GM13976 (cell line): ENCODE results near the gene PSAPL1.

Experiments used
- DNase-seq: peaks from one replicate; pipeline ENCODE4 v3.0.0; 2012; ENCODE audit warnings: low spot score
- in situ Hi-C: fragments of 300-500 bp; cut with MboI; formaldehyde crosslinking; loops from one replicate; pipeline ENCODE4 v1.12.0; 2022; ENCODE audit warnings: low sequenced_read_pairs, mixed read lengths, inconsistent platforms; ENCODE audit not compliant: unreplicated experiment
- TF ChIP-seq, protein P1 (sequence below): IDR thresholded peaks from 2 replicates; pipeline ENCODE4 v1.5.1; 2012; ENCODE audit warnings: borderline replicate concordance, mild to moderate bottlenecking; ENCODE audit not compliant: insufficient read depth; ENCODE audit errors: extremely low read depth, missing control alignments, control extremely low read depth

Gene PSAPL1

DNA sequence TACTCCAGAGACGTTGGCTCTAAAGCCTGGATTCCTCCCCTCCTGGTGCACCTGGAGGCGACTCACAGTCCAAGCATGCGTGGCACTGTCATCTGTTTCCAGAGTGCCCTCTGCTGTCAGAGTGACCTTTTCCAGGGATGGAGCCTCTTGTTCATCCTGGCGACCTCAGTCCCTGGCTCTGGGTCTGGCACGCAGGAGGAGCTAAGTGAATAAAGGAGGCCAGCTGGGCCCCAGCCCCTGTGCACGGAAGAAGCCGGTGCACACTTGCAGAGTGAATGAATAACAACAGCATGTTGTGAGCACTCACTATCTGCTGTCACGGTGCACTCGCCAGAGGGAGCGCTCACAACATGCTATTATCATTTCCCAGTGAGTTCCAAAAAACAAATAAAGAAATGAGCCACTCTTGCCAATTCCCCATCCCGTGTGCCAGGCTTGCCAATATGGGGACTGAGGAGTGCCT lies 27.8 kb upstream of the PSAPL1 start:
- TF ChIP-seq, protein P1, sequence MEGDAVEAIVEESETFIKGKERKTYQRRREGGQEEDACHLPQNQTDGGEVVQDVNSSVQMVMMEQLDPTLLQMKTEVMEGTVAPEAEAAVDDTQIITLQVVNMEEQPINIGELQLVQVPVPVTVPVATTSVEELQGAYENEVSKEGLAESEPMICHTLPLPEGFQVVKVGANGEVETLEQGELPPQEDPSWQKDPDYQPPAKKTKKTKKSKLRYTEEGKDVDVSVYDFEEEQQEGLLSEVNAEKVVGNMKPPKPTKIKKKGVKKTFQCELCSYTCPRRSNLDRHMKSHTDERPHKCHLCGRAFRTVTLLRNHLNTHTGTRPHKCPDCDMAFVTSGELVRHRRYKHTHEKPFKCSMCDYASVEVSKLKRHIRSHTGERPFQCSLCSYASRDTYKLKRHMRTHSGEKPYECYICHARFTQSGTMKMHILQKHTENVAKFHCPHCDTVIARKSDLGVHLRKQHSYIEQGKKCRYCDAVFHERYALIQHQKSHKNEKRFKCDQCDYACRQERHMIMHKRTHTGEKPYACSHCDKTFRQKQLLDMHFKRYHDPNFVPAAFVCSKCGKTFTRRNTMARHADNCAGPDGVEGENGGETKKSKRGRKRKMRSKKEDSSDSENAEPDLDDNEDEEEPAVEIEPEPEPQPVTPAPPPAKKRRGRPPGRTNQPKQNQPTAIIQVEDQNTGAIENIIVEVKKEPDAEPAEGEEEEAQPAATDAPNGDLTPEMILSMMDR, result no peak
- DNase-seq, result no peak
- in situ Hi-C loops, result no loop called here

DNA sequence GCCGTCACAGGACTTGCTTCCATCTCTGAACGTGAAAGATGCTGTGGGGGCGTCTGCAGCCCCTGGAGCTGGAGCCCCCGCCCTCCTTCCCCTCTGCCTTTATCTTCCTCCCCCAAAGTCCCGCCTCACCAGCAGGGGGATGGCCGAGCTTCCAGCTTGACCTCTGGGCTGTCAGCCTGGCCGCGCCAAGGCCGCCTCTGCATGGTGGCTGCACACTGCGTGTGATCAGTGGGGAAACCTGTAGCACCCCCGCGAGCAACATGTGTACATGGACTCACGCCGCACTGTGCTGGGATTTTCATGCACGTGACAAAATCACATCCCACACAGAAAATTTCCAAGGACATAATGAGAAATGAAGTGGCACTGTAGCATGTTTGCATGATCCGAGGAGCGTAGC lies 26.5 kb upstream of the PSAPL1 start:
- TF ChIP-seq, protein P1, result no peak
- no peak for DNase-seq
- in situ Hi-C loops, result no loop called here

DNA sequence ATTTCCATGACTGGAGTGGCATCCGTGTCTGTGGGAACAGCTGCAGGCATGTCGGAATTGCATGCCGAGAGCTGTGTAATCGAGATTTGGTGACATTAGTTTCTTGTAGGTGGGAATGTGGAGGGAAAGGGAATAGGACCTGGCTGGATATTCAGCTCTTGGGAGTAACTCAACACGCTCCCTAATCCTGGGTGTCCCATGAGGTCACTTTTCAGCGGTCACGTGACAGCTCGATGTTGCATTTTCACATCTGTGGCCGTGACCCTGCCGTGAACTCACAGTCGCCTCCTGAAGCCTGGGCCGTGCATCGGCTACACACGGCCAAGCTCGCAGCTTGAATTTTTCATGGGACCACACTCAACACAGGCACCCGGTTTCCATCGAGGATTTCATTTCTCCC lies 25.8 kb upstream of the PSAPL1 start:
- in situ Hi-C loops, result no loop called here
- TF ChIP-seq, protein P1, result no peak
- DNase-seq, result no peak

DNA sequence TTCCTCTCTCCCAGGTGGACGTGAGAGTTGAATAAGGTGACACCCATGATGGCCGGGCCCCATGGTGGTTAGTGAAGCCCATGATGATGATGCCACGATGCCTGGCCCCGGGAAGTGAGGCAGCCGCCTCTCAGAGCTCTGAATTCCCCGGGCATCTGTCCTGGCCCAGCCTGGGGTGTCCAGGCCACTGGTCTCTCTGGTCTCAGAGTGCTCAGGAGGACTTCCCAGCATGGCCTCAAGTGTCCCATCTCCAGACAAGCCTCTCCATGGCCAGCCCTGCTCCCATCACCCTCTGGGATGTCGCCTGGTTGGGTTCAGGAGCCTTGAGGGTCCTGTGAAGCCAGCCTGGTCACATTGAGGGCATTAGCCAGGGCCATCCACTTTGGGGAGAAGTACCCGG lies 24.7 kb upstream of the PSAPL1 start:
- TF ChIP-seq, protein P1, result no peak
- DNase-seq, result no peak
- in situ Hi-C loops, result no loop called here

DNA sequence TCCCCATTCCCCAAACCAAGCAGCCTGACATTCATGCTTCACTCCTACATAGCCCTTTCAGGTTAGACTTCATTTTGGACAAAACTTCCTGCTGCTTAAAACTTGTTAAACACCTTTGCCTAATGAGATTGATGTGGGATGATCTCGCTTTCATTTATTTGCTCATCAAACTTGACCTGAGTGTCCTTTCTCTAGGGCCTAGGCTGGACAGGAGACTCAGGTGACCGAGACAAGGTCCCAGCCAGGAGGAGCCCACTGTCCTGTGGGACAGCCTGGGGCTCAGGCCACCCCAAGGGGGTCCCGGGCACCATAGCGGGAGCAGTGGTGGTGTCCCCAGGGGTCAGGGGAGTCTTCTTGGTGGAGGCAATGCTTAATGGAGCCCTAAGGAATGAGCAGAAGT lies 23.7 kb upstream of the PSAPL1 start:
- in situ Hi-C loops, result no loop called here
- TF ChIP-seq, protein P1, result no peak
- no peak for DNase-seq

DNA sequence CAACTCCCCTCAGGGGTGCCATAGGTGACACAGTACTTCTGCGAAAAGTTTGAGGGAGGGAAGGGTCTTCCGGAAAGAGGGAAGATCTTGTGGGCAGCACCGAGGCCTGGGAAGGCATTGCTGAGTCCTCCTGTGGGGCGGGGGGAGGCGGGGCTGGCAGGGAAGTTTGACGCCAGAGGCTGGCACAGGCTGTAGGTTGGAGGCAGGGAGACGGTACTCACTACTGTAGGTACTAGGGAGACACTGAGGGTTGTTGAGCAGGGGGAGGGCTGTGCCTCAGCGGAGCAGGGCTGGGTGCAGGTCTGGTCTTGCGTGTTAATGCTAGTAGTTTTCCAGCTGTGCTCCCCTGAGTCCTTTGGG lies 23.3 kb upstream of the PSAPL1 start:
- in situ Hi-C loops, result no loop called here
- TF ChIP-seq, protein P1, result no peak

More for the DNA sequence above, 23.3 kb upstream of the PSAPL1 start:
- no peak for DNase-seq
